ENCODE measurements around the gene RHOA. TPM values are rescaled to one million over a fixed set of nuclear protein-coding genes. Genes with fewer than 3 reads are reported as not detected.
"Not testable (repeated sequence)": the region's sequence is repeated elsewhere in the genome, so short reads cannot be mapped to it uniquely, and the experiment has no call there.

Gene RHOA
- total RNA-seq, 1 donor from 2014 or later: 504 TPM

GRCh38 chr3:49341996-49342395, 69.8 kb downstream of the RHOA start:
- no peak for DNase-seq (ENCODE audit: low read depth)
- no peak for TF ChIP-seq CTCF (conservative IDR thresholded peaks at IDR 0.05; ENCODE audit: low read depth, low read length)

GRCh38 chr3:49339941-49340800, 71.6 kb downstream of the RHOA start, which contains the start of gene USP4:
USP4 (minus strand) TSS chr3:49340053; CDS start chr3:49340024, 29 bp downstream.
- no peak for DNase-seq (ENCODE audit: low read depth)
- peak within 1 kb of the TSS; percentile 96 for H3K4me3 ChIP-seq (ENCODE audit: low read depth, low read length)
- TF ChIP-seq CTCF (conservative IDR thresholded peaks at IDR 0.05; ENCODE audit: low read depth, low read length): peak; percentile 75

More at GRCh38 chr3:49341996-49342395, 69.8 kb downstream of the RHOA start:
- H3K4me3 ChIP-seq (ENCODE audit: low read depth, low read length): no peak overlapping the region

- peak overlapping the region; percentile 96 for H3K4me3 ChIP-seq (ENCODE audit: low read depth, low read length)
- TF ChIP-seq CTCF (conservative IDR thresholded peaks at IDR 0.05; ENCODE audit: low read depth, low read length): no peak
- DNase-seq (ENCODE audit: low read depth): no peak
Measured at GRCh38 chr3:49339581-49339940, 72.2 kb downstream of the RHOA start.

GRCh38 chr3:49333916-49334633, 77.7 kb downstream of the RHOA start:
- no peak for TF ChIP-seq CTCF (conservative IDR thresholded peaks at IDR 0.05; ENCODE audit: low read depth, low read length)
- no peak for DNase-seq (ENCODE audit: low read depth)
- H3K4me3 ChIP-seq (ENCODE audit: low read depth, low read length): no peak overlapping the region

GRCh38 chr3:49333091-49333490, 78.7 kb downstream of the RHOA start:
- TF ChIP-seq CTCF (conservative IDR thresholded peaks at IDR 0.05; ENCODE audit: low read depth, low read length): no peak
- H3K4me3 ChIP-seq (ENCODE audit: low read depth, low read length): no peak overlapping the region
- DNase-seq (ENCODE audit: low read depth): no peak

GRCh38 chr3:49329186-49329585, 82.6 kb downstream of the RHOA start:
- no peak for TF ChIP-seq CTCF (conservative IDR thresholded peaks at IDR 0.05; ENCODE audit: low read depth, low read length)
- no peak overlapping the region for H3K4me3 ChIP-seq (ENCODE audit: low read depth, low read length)
- DNase-seq (ENCODE audit: low read depth): no peak

- not testable (repeated sequence) for H3K4me3 ChIP-seq (ENCODE audit: low read depth, low read length); DNase-seq (ENCODE audit: low read depth)
Measured at GRCh38 chr3:49328350-49328749, 83.4 kb downstream of the RHOA start.

All from epithelial cell of proximal tubule (primary cell).